ENCODE data around the gene MAP4K4. TPM values are rescaled to one million over a fixed set of nuclear protein-coding genes. Genes with fewer than 3 reads are reported as not detected.
A peak's percentile ranks its signal among the peaks of the same experiment; 100 is the strongest.

MAP4K4 gene
- total and polyA plus RNA-seq, 2 of the 13 experiments (the other 11 are each of a cell fraction or from before 2014, with no cell fraction given) = 105 to 264 TPM

GRCh38 chr2:101766871-101767739, 69.6 kb downstream of the MAP4K4 start (continued):
- TF ChIP-seq, protein P1, sequence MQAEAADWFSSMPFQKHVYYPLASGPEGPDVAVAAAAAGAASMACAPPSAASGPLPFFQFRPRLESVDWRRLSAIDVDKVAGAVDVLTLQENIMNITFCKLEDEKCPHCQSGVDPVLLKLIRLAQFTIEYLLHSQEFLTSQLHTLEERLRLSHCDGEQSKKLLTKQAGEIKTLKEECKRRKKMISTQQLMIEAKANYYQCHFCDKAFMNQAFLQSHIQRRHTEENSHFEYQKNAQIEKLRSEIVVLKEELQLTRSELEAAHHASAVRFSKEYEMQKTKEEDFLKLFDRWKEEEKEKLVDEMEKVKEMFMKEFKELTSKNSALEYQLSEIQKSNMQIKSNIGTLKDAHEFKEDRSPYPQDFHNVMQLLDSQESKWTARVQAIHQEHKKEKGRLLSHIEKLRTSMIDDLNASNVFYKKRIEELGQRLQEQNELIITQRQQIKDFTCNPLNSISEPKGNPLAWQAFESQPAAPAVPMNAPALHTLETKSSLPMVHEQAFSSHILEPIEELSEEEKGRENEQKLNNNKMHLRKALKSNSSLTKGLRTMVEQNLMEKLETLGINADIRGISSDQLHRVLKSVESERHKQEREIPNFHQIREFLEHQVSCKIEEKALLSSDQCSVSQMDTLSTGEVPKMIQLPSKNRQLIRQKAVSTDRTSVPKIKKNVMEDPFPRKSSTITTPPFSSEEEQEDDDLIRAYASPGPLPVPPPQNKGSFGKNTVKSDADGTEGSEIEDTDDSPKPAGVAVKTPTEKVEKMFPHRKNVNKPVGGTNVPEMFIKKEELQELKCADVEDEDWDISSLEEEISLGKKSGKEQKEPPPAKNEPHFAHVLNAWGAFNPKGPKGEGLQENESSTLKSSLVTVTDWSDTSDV (CRISPR knock-in tag; IDR thresholded peaks at IDR 0.05) = no peak
- no peak for TF ChIP-seq U2AF2 (IDR thresholded peaks at IDR 0.05; ENCODE audit: low read depth, low read length)
- peak; percentile 26; the same call in 1 of the 2 replicates for TF ChIP-seq TFDP1 (CRISPR knock-in tag; IDR thresholded peaks at IDR 0.05; ENCODE audit: borderline replicate concordance)
- TF ChIP-seq, protein P2, sequence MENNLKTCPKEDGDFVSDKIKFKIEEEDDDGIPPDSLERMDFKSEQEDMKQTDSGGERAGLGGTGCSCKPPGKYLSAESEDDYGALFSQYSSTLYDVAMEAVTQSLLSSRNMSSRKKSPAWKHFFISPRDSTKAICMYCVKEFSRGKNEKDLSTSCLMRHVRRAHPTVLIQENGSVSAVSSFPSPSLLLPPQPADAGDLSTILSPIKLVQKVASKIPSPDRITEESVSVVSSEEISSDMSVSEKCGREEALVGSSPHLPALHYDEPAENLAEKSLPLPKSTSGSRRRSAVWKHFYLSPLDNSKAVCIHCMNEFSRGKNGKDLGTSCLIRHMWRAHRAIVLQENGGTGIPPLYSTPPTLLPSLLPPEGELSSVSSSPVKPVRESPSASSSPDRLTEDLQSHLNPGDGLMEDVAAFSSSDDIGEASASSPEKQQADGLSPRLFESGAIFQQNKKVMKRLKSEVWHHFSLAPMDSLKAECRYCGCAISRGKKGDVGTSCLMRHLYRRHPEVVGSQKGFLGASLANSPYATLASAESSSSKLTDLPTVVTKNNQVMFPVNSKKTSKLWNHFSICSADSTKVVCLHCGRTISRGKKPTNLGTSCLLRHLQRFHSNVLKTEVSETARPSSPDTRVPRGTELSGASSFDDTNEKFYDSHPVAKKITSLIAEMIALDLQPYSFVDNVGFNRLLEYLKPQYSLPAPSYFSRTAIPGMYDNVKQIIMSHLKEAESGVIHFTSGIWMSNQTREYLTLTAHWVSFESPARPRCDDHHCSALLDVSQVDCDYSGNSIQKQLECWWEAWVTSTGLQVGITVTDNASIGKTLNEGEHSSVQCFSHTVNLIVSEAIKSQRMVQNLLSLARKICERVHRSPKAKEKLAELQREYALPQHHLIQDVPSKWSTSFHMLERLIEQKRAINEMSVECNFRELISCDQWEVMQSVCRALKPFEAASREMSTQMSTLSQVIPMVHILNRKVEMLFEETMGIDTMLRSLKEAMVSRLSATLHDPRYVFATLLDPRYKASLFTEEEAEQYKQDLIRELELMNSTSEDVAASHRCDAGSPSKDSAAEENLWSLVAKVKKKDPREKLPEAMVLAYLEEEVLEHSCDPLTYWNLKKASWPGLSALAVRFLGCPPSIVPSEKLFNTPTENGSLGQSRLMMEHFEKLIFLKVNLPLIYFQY (CRISPR knock-in tag; IDR thresholded peaks at IDR 0.05; ENCODE audit: borderline replicate concordance) = peak; percentile 35; the same call in 1 of the 2 replicates
- TF ChIP-seq ZNF407 (CRISPR knock-in tag; IDR thresholded peaks at IDR 0.05; ENCODE audit: not compliant biosample characterization) = no peak
- TF ChIP-seq, protein P3, sequence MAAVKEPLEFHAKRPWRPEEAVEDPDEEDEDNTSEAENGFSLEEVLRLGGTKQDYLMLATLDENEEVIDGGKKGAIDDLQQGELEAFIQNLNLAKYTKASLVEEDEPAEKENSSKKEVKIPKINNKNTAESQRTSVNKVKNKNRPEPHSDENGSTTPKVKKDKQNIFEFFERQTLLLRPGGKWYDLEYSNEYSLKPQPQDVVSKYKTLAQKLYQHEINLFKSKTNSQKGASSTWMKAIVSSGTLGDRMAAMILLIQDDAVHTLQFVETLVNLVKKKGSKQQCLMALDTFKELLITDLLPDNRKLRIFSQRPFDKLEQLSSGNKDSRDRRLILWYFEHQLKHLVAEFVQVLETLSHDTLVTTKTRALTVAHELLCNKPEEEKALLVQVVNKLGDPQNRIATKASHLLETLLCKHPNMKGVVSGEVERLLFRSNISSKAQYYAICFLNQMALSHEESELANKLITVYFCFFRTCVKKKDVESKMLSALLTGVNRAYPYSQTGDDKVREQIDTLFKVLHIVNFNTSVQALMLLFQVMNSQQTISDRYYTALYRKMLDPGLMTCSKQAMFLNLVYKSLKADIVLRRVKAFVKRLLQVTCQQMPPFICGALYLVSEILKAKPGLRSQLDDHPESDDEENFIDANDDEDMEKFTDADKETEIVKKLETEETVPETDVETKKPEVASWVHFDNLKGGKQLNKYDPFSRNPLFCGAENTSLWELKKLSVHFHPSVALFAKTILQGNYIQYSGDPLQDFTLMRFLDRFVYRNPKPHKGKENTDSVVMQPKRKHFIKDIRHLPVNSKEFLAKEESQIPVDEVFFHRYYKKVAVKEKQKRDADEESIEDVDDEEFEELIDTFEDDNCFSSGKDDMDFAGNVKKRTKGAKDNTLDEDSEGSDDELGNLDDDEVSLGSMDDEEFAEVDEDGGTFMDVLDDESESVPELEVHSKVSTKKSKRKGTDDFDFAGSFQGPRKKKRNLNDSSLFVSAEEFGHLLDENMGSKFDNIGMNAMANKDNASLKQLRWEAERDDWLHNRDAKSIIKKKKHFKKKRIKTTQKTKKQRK (IDR thresholded peaks at IDR 0.05; ENCODE audit: low read length) = no peak
